Measurements from ENCODE around the gene TRABD. TPM values are rescaled to one million over a fixed set of nuclear protein-coding genes. Genes with fewer than 3 reads are reported as not detected.

The TRABD gene
- total RNA-seq, 1 donor from 2014 or later: 44.4 TPM

DNA sequence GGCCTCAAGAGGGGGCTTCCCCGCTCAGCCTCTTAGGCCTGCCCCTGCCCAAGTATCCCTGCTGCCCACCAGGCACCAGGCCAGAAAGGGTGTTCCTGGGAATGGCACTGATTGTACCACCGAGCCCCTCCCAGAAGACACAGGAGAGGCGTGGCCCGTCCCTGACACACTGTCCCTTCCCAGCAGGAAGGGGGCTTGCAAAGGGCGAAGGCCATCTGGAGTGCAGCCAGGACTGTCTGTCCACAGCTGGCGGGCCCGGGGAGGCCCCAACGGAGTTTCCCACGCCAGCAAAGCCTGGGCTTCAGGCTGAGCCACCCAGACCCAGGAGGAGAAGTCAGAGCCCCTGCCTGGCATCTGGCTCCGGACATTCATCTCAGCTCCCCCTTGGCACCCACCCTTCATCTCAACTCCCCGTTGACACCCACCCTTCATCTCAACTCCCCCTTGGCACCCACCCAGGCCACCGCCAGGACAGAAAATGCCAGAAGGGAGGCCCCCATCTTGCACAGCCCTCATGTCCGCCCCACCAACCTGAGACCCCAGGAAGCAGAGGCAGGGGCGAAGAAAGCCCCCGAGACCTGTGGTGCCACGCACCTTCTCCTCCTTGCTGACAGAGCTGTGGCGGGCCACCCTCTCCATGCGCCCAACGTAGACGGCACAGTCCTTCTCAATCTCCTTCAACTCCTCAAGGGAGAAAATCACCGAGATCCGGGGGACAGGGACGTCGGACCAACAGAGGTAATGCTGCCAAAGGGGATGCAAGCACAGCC is 39.7 kb downstream of the TRABD start:
- Mint-ChIP-seq H3K9me3 (no peaks in the 10 kb centered on the region), H3K36me3 (peaks cover 25% of the 10 kb centered on the region), H3K4me3 (no peak overlapping the region), H3K27ac (no peak overlapping the region), H3K4me1 (no peaks in the 10 kb centered on the region), H3K27me3 (ENCODE audit: low read depth) (no peaks in the 10 kb centered on the region)
- no peak for DNase-seq (ENCODE audit: low spot score in 2 of 2, unreplicated experiment in 2 of 2)
- TF ChIP-seq, protein P1, sequence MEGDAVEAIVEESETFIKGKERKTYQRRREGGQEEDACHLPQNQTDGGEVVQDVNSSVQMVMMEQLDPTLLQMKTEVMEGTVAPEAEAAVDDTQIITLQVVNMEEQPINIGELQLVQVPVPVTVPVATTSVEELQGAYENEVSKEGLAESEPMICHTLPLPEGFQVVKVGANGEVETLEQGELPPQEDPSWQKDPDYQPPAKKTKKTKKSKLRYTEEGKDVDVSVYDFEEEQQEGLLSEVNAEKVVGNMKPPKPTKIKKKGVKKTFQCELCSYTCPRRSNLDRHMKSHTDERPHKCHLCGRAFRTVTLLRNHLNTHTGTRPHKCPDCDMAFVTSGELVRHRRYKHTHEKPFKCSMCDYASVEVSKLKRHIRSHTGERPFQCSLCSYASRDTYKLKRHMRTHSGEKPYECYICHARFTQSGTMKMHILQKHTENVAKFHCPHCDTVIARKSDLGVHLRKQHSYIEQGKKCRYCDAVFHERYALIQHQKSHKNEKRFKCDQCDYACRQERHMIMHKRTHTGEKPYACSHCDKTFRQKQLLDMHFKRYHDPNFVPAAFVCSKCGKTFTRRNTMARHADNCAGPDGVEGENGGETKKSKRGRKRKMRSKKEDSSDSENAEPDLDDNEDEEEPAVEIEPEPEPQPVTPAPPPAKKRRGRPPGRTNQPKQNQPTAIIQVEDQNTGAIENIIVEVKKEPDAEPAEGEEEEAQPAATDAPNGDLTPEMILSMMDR (IDR thresholded peaks at IDR 0.05; ENCODE audit: unreplicated experiment): no peak

DNA sequence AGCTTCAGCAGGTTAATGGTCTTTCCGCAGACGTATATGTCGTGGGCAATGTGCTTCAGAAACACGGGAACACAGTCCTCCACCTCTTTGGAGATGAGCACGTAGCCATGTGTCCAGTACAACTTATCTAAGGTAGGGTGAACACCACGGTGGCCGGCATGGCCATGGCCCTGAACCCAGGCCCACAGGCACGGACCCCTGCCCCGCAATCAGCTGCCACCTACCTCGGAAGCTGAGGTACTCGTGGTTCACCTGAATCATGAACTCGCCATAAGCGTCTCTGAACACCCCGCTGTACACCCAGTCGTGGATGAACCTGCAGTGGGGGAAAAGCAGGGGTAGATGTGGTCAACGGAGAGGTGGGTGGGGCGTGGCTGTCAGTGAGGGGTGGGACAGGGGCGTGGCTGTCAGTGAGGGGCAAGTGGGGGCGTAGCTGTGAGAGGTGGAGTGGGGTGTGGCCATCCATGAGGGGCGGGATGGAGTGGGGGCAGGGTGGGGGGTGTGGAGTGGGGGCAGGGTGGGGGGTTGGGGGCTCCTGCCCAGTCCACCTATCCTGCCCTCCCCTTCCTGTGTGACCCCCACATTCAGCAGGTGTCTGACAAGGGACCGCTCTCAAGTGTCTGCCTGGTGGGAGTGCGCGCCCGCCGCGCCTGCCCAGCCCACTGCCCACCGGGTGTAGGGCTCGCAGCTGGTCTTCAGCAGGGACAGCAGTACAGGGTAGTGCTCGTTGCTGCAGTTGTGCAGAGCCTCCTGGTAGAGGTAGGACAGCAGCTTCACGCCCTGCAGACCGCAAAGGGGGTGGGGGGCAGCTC is 40.6 kb downstream of the TRABD start:
- H3K9me3 Mint-ChIP-seq: no peaks in the 10 kb centered on the region
- DNase-seq (ENCODE audit: low spot score in 2 of 2, unreplicated experiment in 2 of 2): no peak
- H3K4me3 Mint-ChIP-seq: no peak overlapping the region
- no peaks in the 10 kb centered on the region for H3K4me1 Mint-ChIP-seq
- H3K36me3 Mint-ChIP-seq: peaks cover 21% of the 10 kb centered on the region
- H3K27me3 Mint-ChIP-seq (ENCODE audit: low read depth): no peaks in the 10 kb centered on the region
- no peak overlapping the region for H3K27ac Mint-ChIP-seq
- TF ChIP-seq, protein P1 (IDR thresholded peaks at IDR 0.05; ENCODE audit: unreplicated experiment): no peak

DNA sequence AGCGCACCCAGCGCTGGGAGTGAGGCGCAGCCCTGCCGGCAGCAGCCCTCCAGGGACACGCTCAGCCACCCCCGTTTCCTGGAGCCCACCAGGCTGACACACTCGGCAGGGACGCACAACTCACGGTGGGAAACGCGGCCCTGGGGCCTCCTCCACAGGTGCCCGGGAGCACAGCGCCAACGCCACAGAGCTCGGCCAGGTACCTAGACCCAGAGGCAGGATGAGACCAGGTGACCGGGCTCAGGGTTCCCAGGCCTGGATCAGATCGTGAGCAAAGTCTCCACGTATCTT is 41.1 kb downstream of the TRABD start:
- Mint-ChIP-seq H3K4me3 (no peak overlapping the region), H3K27ac (no peak overlapping the region)

DNA sequence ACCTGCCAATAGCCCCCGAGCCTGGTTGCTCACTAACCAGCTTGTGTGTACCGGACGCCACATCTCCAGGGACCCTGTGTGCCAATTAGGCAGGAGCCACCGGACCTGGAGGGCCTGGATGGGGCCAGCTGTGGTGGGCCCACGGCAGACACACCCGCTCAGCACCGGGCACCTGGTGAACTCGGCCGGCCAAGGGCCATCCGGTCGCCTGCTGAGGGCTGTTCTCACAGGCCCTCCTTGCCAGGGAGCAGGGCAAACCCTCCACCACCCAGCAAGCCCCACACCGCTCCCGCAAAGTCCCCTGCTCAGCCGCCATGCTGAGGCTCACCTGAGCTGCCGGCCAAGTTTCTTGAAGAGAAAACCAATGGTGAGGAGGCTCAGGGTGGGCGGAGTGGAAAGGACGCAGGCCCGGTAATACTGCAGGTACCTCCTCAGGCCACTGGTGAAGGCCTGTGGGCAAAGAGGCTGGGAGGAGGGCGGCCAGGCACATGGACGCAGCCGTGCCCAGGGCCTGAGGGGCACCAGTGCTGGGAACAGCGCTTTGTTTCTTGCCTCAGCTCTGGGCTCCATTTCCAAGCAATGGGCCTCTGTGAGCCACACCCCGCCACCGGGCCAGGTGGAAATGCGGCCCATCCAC is 42.0 kb downstream of the TRABD start:
- no peak for DNase-seq (ENCODE audit: low spot score in 2 of 2, unreplicated experiment in 2 of 2)
- H3K27ac Mint-ChIP-seq: no peak overlapping the region
- no peaks in the 10 kb centered on the region for H3K9me3 Mint-ChIP-seq
- H3K4me3 Mint-ChIP-seq: no peak overlapping the region
- TF ChIP-seq, protein P1 (IDR thresholded peaks at IDR 0.05; ENCODE audit: unreplicated experiment): no peak
- peaks cover 21% of the 10 kb centered on the region for H3K36me3 Mint-ChIP-seq
- no peaks in the 10 kb centered on the region for H3K4me1 Mint-ChIP-seq
- H3K27me3 Mint-ChIP-seq (ENCODE audit: low read depth): no peaks in the 10 kb centered on the region

More for the DNA sequence above, 41.1 kb downstream of the TRABD start:
- no peaks in the 10 kb centered on the region for H3K4me1 Mint-ChIP-seq
- DNase-seq (ENCODE audit: low spot score in 2 of 2, unreplicated experiment in 2 of 2): no peak
- H3K27me3 Mint-ChIP-seq (ENCODE audit: low read depth): no peaks in the 10 kb centered on the region
- TF ChIP-seq, protein P1 (IDR thresholded peaks at IDR 0.05; ENCODE audit: unreplicated experiment): no peak
- H3K9me3 Mint-ChIP-seq: no peaks in the 10 kb centered on the region
- H3K36me3 Mint-ChIP-seq: peaks cover 21% of the 10 kb centered on the region

DNA sequence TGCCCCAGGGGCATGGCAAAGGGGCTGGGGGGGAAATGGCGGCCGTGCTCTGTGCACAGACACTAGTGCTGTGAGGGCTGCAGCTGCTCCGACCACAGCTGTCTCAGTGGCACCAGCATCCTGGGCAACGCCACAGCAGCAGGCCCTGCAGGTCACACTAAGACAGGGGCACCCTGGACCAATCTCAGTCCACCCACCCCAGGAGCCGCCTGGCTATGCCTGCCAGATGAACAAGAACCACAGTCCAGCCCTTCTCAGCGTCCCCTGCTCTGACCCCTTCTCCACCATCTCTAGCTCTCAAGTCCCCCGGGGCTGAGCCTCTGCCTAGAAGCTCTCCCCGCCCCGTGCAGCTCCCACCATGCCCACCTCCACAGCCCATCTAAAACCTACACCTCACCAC is 42.7 kb downstream of the TRABD start:
- Mint-ChIP-seq H3K27ac (no peak overlapping the region), H3K4me3 (no peak overlapping the region), H3K9me3 (no peaks in the 10 kb centered on the region), H3K36me3 (peaks cover 16% of the 10 kb centered on the region), H3K4me1 (no peaks in the 10 kb centered on the region), H3K27me3 (ENCODE audit: low read depth) (no peaks in the 10 kb centered on the region)
- TF ChIP-seq, protein P1 (IDR thresholded peaks at IDR 0.05; ENCODE audit: unreplicated experiment): no peak
- DNase-seq (ENCODE audit: low spot score in 2 of 2, unreplicated experiment in 2 of 2): no peak
